Measurements from ENCODE around the gene C3orf70.

DNA sequence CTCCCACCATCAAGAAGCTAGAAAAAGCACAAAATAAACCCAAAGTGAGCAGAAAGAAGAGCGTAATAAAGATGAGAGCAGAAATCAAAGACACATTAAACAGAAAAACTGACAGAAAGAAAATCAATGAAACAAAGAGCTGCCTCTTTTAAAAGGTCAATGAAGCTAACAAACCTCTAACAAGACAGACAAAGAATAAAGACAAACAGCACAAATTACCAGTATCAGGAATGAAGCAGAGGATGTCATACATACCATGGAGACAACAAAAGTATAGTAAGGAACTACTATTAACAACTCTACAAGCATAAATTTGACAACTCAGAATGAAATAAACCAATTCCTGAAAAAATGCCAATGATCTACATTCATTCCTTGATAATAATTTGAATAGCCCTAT lies 15.0 kb downstream of the C3orf70 start:
- TF ChIP-seq POLR2AphosphoS5 (IDR thresholded peaks at IDR 0.05; ENCODE audit: insufficient read depth in 1 of 2, low read depth in 1 of 2) (no peak), POLR2A (IDR thresholded peaks at IDR 0.05) (no peak)
- TF ChIP-seq, protein P1, sequence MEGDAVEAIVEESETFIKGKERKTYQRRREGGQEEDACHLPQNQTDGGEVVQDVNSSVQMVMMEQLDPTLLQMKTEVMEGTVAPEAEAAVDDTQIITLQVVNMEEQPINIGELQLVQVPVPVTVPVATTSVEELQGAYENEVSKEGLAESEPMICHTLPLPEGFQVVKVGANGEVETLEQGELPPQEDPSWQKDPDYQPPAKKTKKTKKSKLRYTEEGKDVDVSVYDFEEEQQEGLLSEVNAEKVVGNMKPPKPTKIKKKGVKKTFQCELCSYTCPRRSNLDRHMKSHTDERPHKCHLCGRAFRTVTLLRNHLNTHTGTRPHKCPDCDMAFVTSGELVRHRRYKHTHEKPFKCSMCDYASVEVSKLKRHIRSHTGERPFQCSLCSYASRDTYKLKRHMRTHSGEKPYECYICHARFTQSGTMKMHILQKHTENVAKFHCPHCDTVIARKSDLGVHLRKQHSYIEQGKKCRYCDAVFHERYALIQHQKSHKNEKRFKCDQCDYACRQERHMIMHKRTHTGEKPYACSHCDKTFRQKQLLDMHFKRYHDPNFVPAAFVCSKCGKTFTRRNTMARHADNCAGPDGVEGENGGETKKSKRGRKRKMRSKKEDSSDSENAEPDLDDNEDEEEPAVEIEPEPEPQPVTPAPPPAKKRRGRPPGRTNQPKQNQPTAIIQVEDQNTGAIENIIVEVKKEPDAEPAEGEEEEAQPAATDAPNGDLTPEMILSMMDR (IDR thresholded peaks at IDR 0.05) = no peak

Measured in vagina (tissue), 2 donors.